IPS-20b (cell line): Measurements from ENCODE around the gene ZBTB7A.

Experiments
- H3K27ac ChIP-seq: one replicate; pipeline ENCODE4 v1.5.1; 2013; ENCODE audit warnings: low read length
- H3K27me3 ChIP-seq: 2 replicates; pipeline ENCODE4 v1.6.1; 2013; ENCODE audit warnings: mild to moderate bottlenecking, low read length, inconsistent platforms; ENCODE audit not compliant: insufficient read depth
- H3K36me3 ChIP-seq: 2 replicates; pipeline ENCODE4 v1.6.1; 2013; ENCODE audit warnings: low read depth, mild to moderate bottlenecking, inconsistent platforms, low read length, moderate library complexity; ENCODE audit not compliant: insufficient read depth
- H3K4me1 ChIP-seq: 2 replicates; pipeline ENCODE4 v1.6.1; 2013; ENCODE audit warnings: mild to moderate bottlenecking, control low read depth, inconsistent platforms, low read length, moderate library complexity; ENCODE audit not compliant: insufficient read depth
- H3K4me3 ChIP-seq: 2 replicates; pipeline ENCODE4 v1.5.1; 2013; ENCODE audit warnings: mild to moderate bottlenecking, low read length, inconsistent platforms
- H3K9ac ChIP-seq: 2 replicates; pipeline ENCODE4 v1.6.1; 2013; ENCODE audit warnings: low read depth, mild to moderate bottlenecking, inconsistent platforms, low read length, moderate library complexity
- H3K9me3 ChIP-seq: 2 replicates; pipeline ENCODE4 v1.6.1; 2013; ENCODE audit warnings: mild to moderate bottlenecking, low read depth, low read length, inconsistent platforms; ENCODE audit not compliant: insufficient read depth

Gene ZBTB7A

GRCh38 chr19:4064149-4064495 is 2.6 kb downstream of the ZBTB7A start:
- Histone ChIP-seq H3K27me3 (peaks cover 24% of the 10 kb centered on the region), H3K9ac (peak overlapping the region; percentile 67; the same call in 1 of the 2 replicates), H3K4me3 (peak overlapping the region; percentile 72), H3K36me3 (peaks cover 6% of the 10 kb centered on the region; the same call in 1 of the 2 replicates), H3K27ac (no peak overlapping the region), H3K4me1 (peaks cover 3% of the 10 kb centered on the region; the same call in 1 of the 2 replicates), H3K9me3 (no peaks in the 10 kb centered on the region)

GRCh38 chr19:4063369-4064148 is 3.1 kb downstream of the ZBTB7A start:
- Histone ChIP-seq H3K9me3 (no peaks in the 10 kb centered on the region), H3K27me3 (peaks cover 18% of the 10 kb centered on the region), H3K4me1 (peaks cover 3% of the 10 kb centered on the region; the same call in 1 of the 2 replicates), H3K9ac (peak overlapping the region; percentile 67; the same call in 1 of the 2 replicates), H3K4me3 (peak overlapping the region; percentile 72), H3K27ac (no peak overlapping the region), H3K36me3 (peaks cover 6% of the 10 kb centered on the region; the same call in 1 of the 2 replicates)

- peaks cover 3% of the 10 kb centered on the region; the same call in 1 of the 2 replicates for H3K4me1 ChIP-seq
- peaks cover 6% of the 10 kb centered on the region; the same call in 1 of the 2 replicates for H3K36me3 ChIP-seq
- no peak overlapping the region for H3K27ac ChIP-seq
- H3K4me3 ChIP-seq = peak overlapping the region; percentile 72; the same call in 1 of the 2 replicates
- no peaks in the 10 kb centered on the region for H3K9me3 ChIP-seq
- H3K27me3 ChIP-seq = peaks cover 9% of the 10 kb centered on the region
- no peak overlapping the region for H3K9ac ChIP-seq
These were observed 4.0 kb downstream of the ZBTB7A start for GRCh38 chr19:4062419-4063368.

- no peaks in the 10 kb centered on the region for H3K9me3 ChIP-seq
- peaks cover under 1% of the 10 kb centered on the region; the same call in 1 of the 2 replicates for H3K27me3 ChIP-seq
- H3K27ac ChIP-seq = no peak overlapping the region
- peaks cover 3% of the 10 kb centered on the region; the same call in 1 of the 2 replicates for H3K4me1 ChIP-seq
- H3K36me3 ChIP-seq = peaks cover 6% of the 10 kb centered on the region; the same call in 1 of the 2 replicates
- H3K4me3 ChIP-seq = no peak overlapping the region; the same call in 1 of the 2 replicates
- H3K9ac ChIP-seq = no peak overlapping the region
These were observed 4.8 kb downstream of the ZBTB7A start for GRCh38 chr19:4061683-4062418.

- no peaks in the 10 kb centered on the region for H3K9me3 ChIP-seq
- peaks cover 3% of the 10 kb centered on the region; the same call in 1 of the 2 replicates for H3K4me1 ChIP-seq
- H3K27ac ChIP-seq = no peak overlapping the region
- H3K27me3 ChIP-seq = no peaks in the 10 kb centered on the region
- peaks cover 6% of the 10 kb centered on the region; the same call in 1 of the 2 replicates for H3K36me3 ChIP-seq
- no peak overlapping the region for H3K4me3 ChIP-seq
- H3K9ac ChIP-seq = no peak overlapping the region
These were observed 5.5 kb downstream of the ZBTB7A start for GRCh38 chr19:4061178-4061682.

- Histone ChIP-seq H3K9ac (no peak overlapping the region), H3K27me3 (no peaks in the 10 kb centered on the region), H3K27ac (no peak overlapping the region), H3K4me3 (no peak overlapping the region), H3K36me3 (peaks cover 6% of the 10 kb centered on the region; the same call in 1 of the 2 replicates), H3K9me3 (no peaks in the 10 kb centered on the region), H3K4me1 (peaks cover 3% of the 10 kb centered on the region; the same call in 1 of the 2 replicates)
These were observed 6.0 kb downstream of the ZBTB7A start for GRCh38 chr19:4060621-4061177.

- Histone ChIP-seq H3K4me3 (no peak overlapping the region), H3K4me1 (peaks cover 3% of the 10 kb centered on the region; the same call in 1 of the 2 replicates), H3K9ac (no peak overlapping the region), H3K9me3 (no peaks in the 10 kb centered on the region), H3K27me3 (no peaks in the 10 kb centered on the region), H3K27ac (no peak overlapping the region), H3K36me3 (peaks cover 6% of the 10 kb centered on the region; the same call in 1 of the 2 replicates)
These were observed 6.6 kb downstream of the ZBTB7A start for GRCh38 chr19:4059891-4060620.

- no peaks in the 10 kb centered on the region for H3K9me3 ChIP-seq
These were observed 7.2 kb downstream of the ZBTB7A start for GRCh38 chr19:4059453-4059871.

GRCh38 chr19:4058693-4059452 is 7.8 kb downstream of the ZBTB7A start:
- H3K27ac ChIP-seq = no peak overlapping the region
- peaks cover 8% of the 10 kb centered on the region for H3K36me3 ChIP-seq
- no peak overlapping the region for H3K9ac ChIP-seq
- H3K9me3 ChIP-seq = no peaks in the 10 kb centered on the region
- H3K27me3 ChIP-seq = no peaks in the 10 kb centered on the region
- H3K4me1 ChIP-seq = peaks cover 3% of the 10 kb centered on the region; the same call in 1 of the 2 replicates
- H3K4me3 ChIP-seq = no peak overlapping the region

More at GRCh38 chr19:4059453-4059871, 7.2 kb downstream of the ZBTB7A start:
- Histone ChIP-seq H3K9ac (no peak overlapping the region), H3K36me3 (peaks cover 6% of the 10 kb centered on the region; the same call in 1 of the 2 replicates), H3K27me3 (no peaks in the 10 kb centered on the region), H3K27ac (no peak overlapping the region), H3K4me3 (no peak overlapping the region), H3K4me1 (peaks cover 3% of the 10 kb centered on the region; the same call in 1 of the 2 replicates)
